OCI-LY1 (cell line): ENCODE data around the gene KIAA1549.

ENCODE experiments used
- EZH2 ChIP-seq: fragments of 200-600 bp; sonication (generic), shearing (Covaris generic); IDR thresholded peaks from 2 replicates; pipeline ENCODE4 v1.8.0; 2017; ENCODE audit warnings: borderline replicate concordance, mixed run types, mild to moderate bottlenecking, antibody characterized with exemption, low read length, moderate library complexity, mixed read lengths
- TF ChIP-seq, protein P1 (sequence below): fragments of 200-600 bp; sonication (generic), shearing (Covaris generic); IDR thresholded peaks from 2 replicates; pipeline ENCODE4 v1.5.1; 2017; ENCODE audit warnings: mild to moderate bottlenecking, antibody characterized with exemption, low read length, moderate library complexity, mixed read lengths

DNA sequence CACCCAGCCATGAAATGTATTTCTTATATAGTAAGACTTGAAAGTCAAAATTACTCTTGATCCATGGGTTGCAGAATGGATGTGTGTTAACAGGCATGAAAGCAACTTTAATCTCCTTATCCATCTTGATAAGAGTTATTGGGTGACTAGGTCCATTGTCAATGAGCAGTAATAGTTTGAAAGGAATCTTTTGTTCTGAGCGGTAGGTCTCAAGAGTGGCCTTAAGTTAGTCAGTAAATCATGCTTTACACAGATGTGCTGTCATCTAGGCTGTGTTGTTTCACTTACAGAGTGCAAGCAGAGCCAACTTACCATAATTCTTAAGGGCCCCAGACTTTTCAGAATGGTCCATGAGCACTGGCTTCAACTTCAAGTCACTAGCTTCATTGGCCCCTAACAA is 51.2 kb downstream of the KIAA1549 start:
- TF ChIP-seq, protein P1, sequence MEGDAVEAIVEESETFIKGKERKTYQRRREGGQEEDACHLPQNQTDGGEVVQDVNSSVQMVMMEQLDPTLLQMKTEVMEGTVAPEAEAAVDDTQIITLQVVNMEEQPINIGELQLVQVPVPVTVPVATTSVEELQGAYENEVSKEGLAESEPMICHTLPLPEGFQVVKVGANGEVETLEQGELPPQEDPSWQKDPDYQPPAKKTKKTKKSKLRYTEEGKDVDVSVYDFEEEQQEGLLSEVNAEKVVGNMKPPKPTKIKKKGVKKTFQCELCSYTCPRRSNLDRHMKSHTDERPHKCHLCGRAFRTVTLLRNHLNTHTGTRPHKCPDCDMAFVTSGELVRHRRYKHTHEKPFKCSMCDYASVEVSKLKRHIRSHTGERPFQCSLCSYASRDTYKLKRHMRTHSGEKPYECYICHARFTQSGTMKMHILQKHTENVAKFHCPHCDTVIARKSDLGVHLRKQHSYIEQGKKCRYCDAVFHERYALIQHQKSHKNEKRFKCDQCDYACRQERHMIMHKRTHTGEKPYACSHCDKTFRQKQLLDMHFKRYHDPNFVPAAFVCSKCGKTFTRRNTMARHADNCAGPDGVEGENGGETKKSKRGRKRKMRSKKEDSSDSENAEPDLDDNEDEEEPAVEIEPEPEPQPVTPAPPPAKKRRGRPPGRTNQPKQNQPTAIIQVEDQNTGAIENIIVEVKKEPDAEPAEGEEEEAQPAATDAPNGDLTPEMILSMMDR, result no peak
- TF ChIP-seq EZH2, result no peak
